Measurements from ENCODE around the gene GPR15LG. TPM values are rescaled to one million over a fixed set of nuclear protein-coding genes. Genes with fewer than 3 reads are reported as not detected.
A peak's percentile ranks its signal among the peaks of the same experiment; 100 is the strongest.

GPR15LG gene
- total and polyA plus RNA-seq, 10 of the 15 experiments (the other 5 are each of a cell fraction or from before 2014, with no cell fraction given) = 1.1 to 12.2 (median 1.4) TPM

DNA sequence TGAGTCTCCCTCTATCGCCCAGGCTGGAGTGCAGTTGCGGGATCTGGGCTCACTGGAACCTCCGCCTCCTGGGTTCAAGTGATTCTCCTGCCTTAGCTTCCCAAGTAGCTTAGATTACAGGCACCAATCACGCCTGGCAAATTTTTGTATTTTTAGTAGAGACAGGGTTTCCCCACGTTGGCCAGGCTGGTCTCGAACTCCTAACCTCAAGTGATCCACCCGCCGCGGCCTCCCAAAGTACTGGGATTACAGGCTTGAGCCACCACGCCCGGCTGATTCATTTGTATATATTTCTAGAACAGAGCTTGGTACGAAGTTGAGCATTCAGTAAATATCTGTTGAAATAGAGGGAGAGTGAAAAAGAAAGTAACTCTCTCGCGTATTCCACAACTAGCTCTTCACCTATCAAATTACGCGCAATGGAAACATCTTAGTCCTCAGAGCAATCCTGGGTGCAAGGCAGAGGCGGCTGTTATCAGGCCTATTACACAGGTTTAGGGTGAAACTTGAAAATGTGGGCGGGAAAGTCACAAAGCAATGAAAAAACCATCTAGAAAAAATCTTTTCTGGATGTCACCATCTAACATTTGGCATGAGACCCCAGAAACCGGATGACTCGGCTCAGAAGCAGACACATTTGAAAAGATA lies 35.0 kb upstream of the GPR15LG start:
- FAIRE-seq (no peak), DNase-seq (ENCODE audit: low read depth, low spot score) (no peak), ATAC-seq (no peak)
- no peaks in the 10 kb centered on the region for H3K27me3 ChIP-seq (replicated peaks in 1 of 2; ENCODE audit: control insufficient read depth in 2 of 2, insufficient read depth in 2 of 2, low read length in 1 of 2)
- peak overlapping the region; percentile 58 for H3K4me2 ChIP-seq (ENCODE audit: control insufficient read depth, insufficient read depth)
- no peaks in the 10 kb centered on the region for H4K20me1 ChIP-seq (ENCODE audit: control insufficient read depth, insufficient read depth)
- peak overlapping the region; percentile 38; the same call in 1 of the 2 replicates for H3K27ac ChIP-seq (ENCODE audit: control insufficient read depth, insufficient read depth)
- BruUV-seq (replicated peaks) = TSS peak; percentile 86
- RAD21 ChIA-PET (ENCODE audit: unreplicated experiment) = interaction anchor here (0.9 to 2.9 kb wide), 5 partner anchors 10 to 1231 kb away, joined by 3 to 18 read pairs (median 3); no protein-coding TSS in a partner anchor
- WGBS (ENCODE audit: insufficient coverage, insufficient replicate concordance, low lambda C conversion rate, missing lambda C conversion rate) = 32% methylated on average over 20 of the region's 20 CpGs
- peaks cover 0 to 3% of the 10 kb centered on the region in 2 experiments; a peak in 1 of 4 replicates for H3K36me3 ChIP-seq (ENCODE audit: control insufficient read depth in 2 of 2, insufficient read depth in 2 of 2, low read length in 1 of 2)
- no peaks in the 10 kb centered on the region for H3K9me3 ChIP-seq (replicated peaks; ENCODE audit: control insufficient read depth, insufficient read depth, low read length)
- POLR2A ChIA-PET = interaction anchor here (0.6 to 1.7 kb wide), 4 partner anchors 10 to 256 kb away, joined by 3 to 5 read pairs (median 4); no protein-coding TSS in a partner anchor
- TF ChIP-seq PAX8 (IDR thresholded peaks at IDR 0.05) (0 out of 2 replicates have a peak, but pooled peaks have one; percentile 40), BMI1 (IDR thresholded peaks at IDR 0.05; ENCODE audit: borderline replicate concordance) (peak; percentile 43; the same call in 1 of the 2 replicates), BACH1 (IDR thresholded peaks at IDR 0.05; ENCODE audit: borderline replicate concordance) (no peak), CBFB (IDR thresholded peaks at IDR 0.05; ENCODE audit: low read depth) (0 out of 2 replicates have a peak, but pooled peaks have one; percentile 17)
- TF ChIP-seq, protein P1, sequence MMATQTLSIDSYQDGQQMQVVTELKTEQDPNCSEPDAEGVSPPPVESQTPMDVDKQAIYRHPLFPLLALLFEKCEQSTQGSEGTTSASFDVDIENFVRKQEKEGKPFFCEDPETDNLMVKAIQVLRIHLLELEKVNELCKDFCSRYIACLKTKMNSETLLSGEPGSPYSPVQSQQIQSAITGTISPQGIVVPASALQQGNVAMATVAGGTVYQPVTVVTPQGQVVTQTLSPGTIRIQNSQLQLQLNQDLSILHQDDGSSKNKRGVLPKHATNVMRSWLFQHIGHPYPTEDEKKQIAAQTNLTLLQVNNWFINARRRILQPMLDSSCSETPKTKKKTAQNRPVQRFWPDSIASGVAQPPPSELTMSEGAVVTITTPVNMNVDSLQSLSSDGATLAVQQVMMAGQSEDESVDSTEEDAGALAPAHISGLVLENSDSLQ (IDR thresholded peaks at IDR 0.05) = no peak
- TF ChIP-seq, protein P2, sequence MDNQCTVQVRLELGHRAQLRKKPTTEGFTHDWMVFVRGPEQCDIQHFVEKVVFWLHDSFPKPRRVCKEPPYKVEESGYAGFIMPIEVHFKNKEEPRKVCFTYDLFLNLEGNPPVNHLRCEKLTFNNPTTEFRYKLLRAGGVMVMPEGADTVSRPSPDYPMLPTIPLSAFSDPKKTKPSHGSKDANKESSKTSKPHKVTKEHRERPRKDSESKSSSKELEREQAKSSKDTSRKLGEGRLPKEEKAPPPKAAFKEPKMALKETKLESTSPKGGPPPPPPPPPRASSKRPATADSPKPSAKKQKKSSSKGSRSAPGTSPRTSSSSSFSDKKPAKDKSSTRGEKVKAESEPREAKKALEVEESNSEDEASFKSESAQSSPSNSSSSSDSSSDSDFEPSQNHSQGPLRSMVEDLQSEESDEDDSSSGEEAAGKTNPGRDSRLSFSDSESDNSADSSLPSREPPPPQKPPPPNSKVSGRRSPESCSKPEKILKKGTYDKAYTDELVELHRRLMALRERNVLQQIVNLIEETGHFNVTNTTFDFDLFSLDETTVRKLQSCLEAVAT (IDR thresholded peaks at IDR 0.05) = peak; percentile 84
- H3K9ac ChIP-seq (ENCODE audit: control insufficient read depth, insufficient read depth, low read length) = peak overlapping the region; percentile 61
- in situ Hi-C loops (cut with MboI) (no loop called here), intact Hi-C loops (cut with micrococcal nuclease; ENCODE audit: unreplicated experiment) (no loop called here)
- no peaks in the 10 kb centered on the region for H3K4me1 ChIP-seq (ENCODE audit: control insufficient read depth, insufficient read depth, low read length)
- SMC1A ChIA-PET (ENCODE audit: uncharacterized antibody, unreplicated experiment) = interaction anchor here (0.6 to 4.7 kb wide), 4 partner anchors 10 to 1224 kb away, joined by 3 to 34 read pairs (median 4); no protein-coding TSS in a partner anchor
- H3K4me3 ChIP-seq = peak overlapping the region; percentile 66
- peaks cover 24% of the 10 kb centered on the region for H3K79me2 ChIP-seq (ENCODE audit: control insufficient read depth, insufficient read depth, low read length)
- H2AFZ ChIP-seq (ENCODE audit: control insufficient read depth, low read depth, low read length) = peak overlapping the region; percentile 88
- CTCF ChIA-PET = interaction anchor here (0.7 to 5.7 kb wide), 7 partner anchors 9 to 75 kb away, joined by 3 to 53 read pairs (median 4); partner anchors contain the start of gene GPR15LG

Measured in GM12878 (cell line).